Breast epithelium (tissue), 3 donors: Measurements from ENCODE around the gene DEAF1.

ENCODE experiments used
- CTCF ChIP-seq, 3 donors: fragments of 450-650 bp; IDR thresholded peaks; one replicate each; pipeline ENCODE4 v1.5.1; 2016 to 2017; ENCODE audit warnings: antibody characterized with exemption in 3 of 3, mild to moderate bottlenecking in 3 of 3, moderate library complexity in 3 of 3
- POLR2A ChIP-seq: fragments of 450-650 bp; IDR thresholded peaks from one replicate; pipeline ENCODE4 v1.6.1; 2016; ENCODE audit warnings: antibody characterized with exemption, mild to moderate bottlenecking, moderate library complexity

GRCh38 chr11:665062-665703 is 29.8 kb downstream of the DEAF1 start:
- TF ChIP-seq POLR2A (no peak), CTCF (IDR thresholded peaks at IDR 0.05) (no peak)
